RWPE1 (cell line): ENCODE data around the gene SAMD4B.
"Not testable (repeated sequence)": the region's sequence is repeated elsewhere in the genome, so short reads cannot be mapped to it uniquely, and the experiment has no call there.

ENCODE experiments used
- CTCF ChIA-PET: fragments of 350-600 bp; sonication (Branson Sonifier 250); formaldehyde crosslinking; extraction: SDS; loops from one replicate; lab custom pipeline; 2021; lab: Yijun Ruan, JAX
- POLR2A ChIA-PET: fragments of 400-600 bp; formaldehyde crosslinking; extraction: SDS; loops from one replicate; lab custom pipeline; 2020; ENCODE audit warnings: antibody characterized with exemption; ENCODE audit not compliant: low non-redundant PET; lab: Yijun Ruan, JAX
- DNase-seq: peaks from one replicate; pipeline ENCODE4 v3.0.0; 2012; ENCODE audit warnings: low spot score
- H3K27ac ChIP-seq: fragments of 450-650 bp; 2 replicates; pipeline ENCODE4 v1.5.1; 2017
- TF ChIP-seq, protein P1 (sequence below): fragments of 450-650 bp; conservative IDR thresholded peaks from 2 replicates; pipeline ENCODE4 v1.5.1; 2017; ENCODE audit warnings: low read depth, mild to moderate bottlenecking

The SAMD4B gene

DNA sequence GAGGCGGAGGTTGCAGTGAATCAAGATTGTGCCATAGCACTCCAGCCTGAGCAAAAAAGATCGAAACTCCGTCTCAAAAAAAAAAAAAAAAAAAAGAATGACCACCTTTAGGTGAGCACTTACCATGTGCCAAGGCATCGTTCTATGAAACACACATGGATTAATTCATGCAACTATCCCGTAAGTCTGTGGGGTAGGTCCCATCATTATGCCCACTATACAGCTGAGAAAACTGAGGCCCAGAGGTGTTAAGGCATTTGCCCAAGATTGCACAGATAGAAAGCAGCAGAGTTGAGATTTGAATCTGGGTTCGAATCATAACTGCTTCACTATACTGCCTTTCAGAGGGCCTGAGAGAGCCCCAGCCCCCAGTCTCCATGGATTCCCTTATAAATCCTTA lies 8.7 kb upstream of the SAMD4B start:
- no peak overlapping the region for H3K27ac ChIP-seq
- no peak for DNase-seq
- TF ChIP-seq, protein P1, sequence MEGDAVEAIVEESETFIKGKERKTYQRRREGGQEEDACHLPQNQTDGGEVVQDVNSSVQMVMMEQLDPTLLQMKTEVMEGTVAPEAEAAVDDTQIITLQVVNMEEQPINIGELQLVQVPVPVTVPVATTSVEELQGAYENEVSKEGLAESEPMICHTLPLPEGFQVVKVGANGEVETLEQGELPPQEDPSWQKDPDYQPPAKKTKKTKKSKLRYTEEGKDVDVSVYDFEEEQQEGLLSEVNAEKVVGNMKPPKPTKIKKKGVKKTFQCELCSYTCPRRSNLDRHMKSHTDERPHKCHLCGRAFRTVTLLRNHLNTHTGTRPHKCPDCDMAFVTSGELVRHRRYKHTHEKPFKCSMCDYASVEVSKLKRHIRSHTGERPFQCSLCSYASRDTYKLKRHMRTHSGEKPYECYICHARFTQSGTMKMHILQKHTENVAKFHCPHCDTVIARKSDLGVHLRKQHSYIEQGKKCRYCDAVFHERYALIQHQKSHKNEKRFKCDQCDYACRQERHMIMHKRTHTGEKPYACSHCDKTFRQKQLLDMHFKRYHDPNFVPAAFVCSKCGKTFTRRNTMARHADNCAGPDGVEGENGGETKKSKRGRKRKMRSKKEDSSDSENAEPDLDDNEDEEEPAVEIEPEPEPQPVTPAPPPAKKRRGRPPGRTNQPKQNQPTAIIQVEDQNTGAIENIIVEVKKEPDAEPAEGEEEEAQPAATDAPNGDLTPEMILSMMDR: no peak
- ChIA-PET CTCF (no interaction called here), POLR2A (no interaction called here)

DNA sequence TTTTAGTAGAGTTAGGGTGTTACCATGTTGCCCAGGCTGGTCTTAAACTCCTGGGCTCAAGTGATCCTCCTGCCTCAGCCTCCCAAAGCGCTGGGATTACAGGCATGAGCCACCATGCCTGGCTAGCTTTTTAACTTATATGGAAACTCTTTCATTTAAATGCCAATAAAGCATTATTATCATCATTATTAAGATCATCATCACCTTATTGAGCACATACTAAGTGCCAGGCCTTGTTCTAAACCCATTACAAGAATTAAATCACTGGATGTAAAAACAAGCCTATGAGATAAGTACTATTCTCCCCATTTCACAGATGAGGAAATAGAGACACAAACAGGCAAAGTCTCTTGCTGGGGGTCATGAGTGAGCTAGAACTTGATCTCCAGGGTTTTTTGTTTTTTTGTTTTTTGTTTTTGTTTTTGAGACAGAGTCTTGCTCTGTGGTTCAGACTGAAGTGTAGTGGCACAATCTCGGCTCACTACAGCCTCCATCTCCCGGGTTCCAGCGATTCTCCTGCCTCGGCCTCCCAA lies 7.7 kb upstream of the SAMD4B start:
- H3K27ac ChIP-seq: no peak overlapping the region
- ChIA-PET CTCF (no interaction called here), POLR2A (no interaction called here)
- no peak for DNase-seq
- TF ChIP-seq, protein P1: no peak

DNA sequence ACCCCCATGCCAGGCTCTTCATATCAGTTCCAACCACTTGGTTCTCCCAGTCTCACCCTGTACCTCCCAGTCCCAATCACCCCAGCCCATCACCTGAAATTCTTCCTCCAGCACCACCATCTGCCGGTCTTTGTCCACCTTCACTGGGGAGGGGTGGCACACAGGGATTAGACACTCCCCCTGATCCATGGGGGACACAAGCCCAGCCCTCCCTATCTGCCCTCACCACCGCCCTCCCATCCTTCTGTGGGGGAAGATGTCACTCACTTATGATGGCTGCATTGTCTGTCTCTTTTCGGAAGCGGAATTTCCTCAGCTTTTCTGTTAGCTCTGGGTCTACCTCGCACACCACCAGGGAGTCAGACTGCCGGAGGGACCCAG lies 7.1 kb upstream of the SAMD4B start:
- no peak overlapping the region for H3K27ac ChIP-seq
- DNase-seq: no peak
- ChIA-PET POLR2A (no interaction called here), CTCF (no interaction called here)
- TF ChIP-seq, protein P1: no peak

DNA sequence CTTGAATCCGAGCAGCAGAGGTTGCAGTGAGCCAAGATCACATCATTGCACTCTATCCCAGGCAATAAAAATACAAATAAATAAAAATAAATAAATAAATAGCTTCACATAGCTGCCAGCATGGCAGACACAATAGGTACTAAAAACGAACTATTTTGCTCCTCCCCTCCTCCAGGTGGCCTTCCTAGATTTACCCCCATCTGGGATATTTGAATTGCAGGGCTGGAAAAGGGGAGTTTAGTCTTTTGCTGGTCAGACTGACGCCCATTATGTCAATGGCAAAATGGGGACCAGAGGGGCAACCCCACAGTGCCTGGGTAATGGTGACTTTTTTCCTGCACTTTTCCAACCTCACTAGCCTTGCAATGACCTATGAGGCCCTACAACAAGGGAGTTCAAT lies 5.7 kb upstream of the SAMD4B start:
- TF ChIP-seq, protein P1: no peak
- ChIA-PET POLR2A (no interaction called here), CTCF (interaction anchor here (0.6 kb wide), 1 partner anchor 10 kb away, joined by 3 read pairs; no protein-coding TSS in a partner anchor)
- no peak overlapping the region for H3K27ac ChIP-seq
- DNase-seq: no peak

DNA sequence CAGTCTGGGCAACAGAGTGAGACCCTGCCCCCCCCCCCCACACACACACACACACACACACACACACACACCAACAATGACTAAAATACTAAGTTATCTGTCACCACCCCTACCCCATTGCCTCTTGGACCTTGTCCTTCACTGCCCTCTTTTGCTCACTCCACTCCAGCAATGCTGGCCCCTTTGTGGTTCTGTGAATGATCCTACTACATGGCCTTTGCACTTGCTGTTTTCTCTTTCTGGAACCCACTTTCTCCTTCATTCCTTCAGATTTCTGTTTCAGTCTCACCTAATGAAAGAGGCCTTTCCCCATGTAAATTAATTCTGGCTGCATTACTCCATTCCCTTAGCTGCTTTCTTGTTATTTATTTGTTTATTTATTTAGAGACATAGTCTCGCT lies 2.5 kb upstream of the SAMD4B start:
- ChIA-PET CTCF (no interaction called here), POLR2A (no interaction called here)
- no peak for DNase-seq
- TF ChIP-seq, protein P1: no peak
- no peak overlapping the region for H3K27ac ChIP-seq

DNA sequence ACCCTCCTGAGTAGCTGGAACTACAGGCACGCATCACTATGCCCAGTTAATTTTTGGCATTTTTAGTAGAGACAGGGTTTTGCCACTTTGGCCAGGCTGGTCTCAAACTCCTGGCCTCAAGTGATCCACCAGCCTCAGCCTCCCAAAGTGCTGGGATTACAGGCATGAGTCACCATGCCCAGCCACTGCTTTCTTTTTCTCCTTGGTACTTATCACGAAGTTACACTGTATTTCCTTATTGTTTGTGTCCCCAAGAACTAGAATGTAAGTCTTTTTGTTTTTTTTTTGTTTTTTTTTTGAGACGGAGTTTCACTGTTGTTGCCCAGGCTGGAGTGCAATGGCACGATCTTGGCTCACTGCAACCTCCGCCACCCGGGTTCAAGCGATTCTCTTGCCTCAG lies 2.1 kb upstream of the SAMD4B start:
- DNase-seq, CTCF ChIA-PET, POLR2A ChIA-PET: not testable (repeated sequence)

DNA sequence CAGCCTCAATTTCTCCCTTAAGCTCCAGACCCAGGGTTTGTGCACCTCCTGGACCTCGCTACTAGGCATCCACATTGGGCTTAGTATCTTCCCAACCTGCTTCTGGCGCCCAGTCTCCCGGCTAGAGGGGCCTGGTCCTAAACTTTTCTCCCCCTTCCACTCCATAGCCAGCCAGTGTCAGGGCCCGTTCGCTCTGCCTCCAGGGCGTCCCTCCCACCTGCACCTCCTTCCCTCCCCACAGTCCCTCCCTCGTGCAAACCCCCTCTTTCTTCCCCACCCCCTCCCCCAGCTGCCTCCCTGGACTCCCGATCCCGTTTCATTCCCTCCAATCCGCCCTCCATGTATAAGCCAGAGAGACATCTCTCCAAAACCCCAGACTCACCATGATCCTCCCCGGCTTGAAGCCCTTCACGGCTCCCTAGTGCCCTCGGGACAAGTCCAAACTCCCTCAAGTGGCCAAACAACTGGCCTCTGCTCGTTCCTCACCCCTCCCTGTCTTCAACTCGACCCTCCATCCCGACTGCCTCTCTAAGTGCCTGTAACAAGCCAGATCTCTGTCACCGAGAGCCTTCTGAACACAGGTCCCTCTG lies 997 bp upstream of the SAMD4B start:
- TF ChIP-seq, protein P1: no peak
- no peak for DNase-seq
- ChIA-PET CTCF (interaction anchor here (0.8 kb wide), 1 partner anchor 48 kb away, joined by 4 read pairs; no protein-coding TSS in a partner anchor), POLR2A (no interaction called here)
- H3K27ac ChIP-seq: peak overlapping the region; percentile 83

More for the DNA sequence above, 2.1 kb upstream of the SAMD4B start:
- H3K27ac ChIP-seq: not testable (repeated sequence)
